Upper lobe of left lung (tissue), 6 donors: ENCODE measurements around the gene KDM4D. TPM values are rescaled to one million over a fixed set of nuclear protein-coding genes. Genes with fewer than 3 reads are reported as not detected.
A peak's percentile ranks its signal among the peaks of the same experiment; 100 is the strongest.

Source experiments
- ATAC-seq, 2 donors: fragments of 200-7000 bp; cut with Tn5 transposase; one replicate each; pipeline ENCODE4 v1.9.1; 2022; ENCODE audit warnings: mild to moderate bottlenecking in 2 of 2, moderate library complexity in 2 of 2; ENCODE audit not compliant: low FRiP score in 2 of 2
- DNase-seq, 2 donors: peaks; one replicate each; pipeline ENCODE4 v3.0.0-alpha.2; 2019 to 2020
- H3K27ac ChIP-seq, 4 donors: fragments of 200-600 bp; sonication (generic); one replicate each; pipeline ENCODE4 v1.5.1; 2016 to 2019
- H3K27me3 ChIP-seq, 4 donors: fragments of 200-600 bp; sonication (generic); one replicate each; pipeline ENCODE4 v1.5.1; 2017 to 2019
- H3K36me3 ChIP-seq, 4 donors: fragments of 200-600 bp; sonication (generic); one replicate each; pipeline ENCODE4 v1.5.1; 2016 to 2019
- H3K4me1 ChIP-seq, 4 donors: fragments of 200-600 bp; sonication (generic); one replicate each; pipeline ENCODE4 v1.5.1; 2018 to 2019
- H3K4me3 ChIP-seq, 4 donors: fragments of 200-600 bp; sonication (generic); one replicate each; pipeline ENCODE4 v1.5.1; 2017 to 2019; ENCODE audit warnings: mild to moderate bottlenecking in 2 of 4, moderate library complexity in 1 of 4
- H3K9me3 ChIP-seq, 4 donors: fragments of 200-600 bp; sonication (generic); one replicate each; pipeline ENCODE4 v1.5.1; 2018 to 2019
- CTCF ChIP-seq, 6 experiments: fragments of 450-650 bp in 4 of 6; fragments of 200-600 bp in 2 of 6; sonication (generic) in 2 of 6; IDR thresholded peaks; one replicate each; pipeline ENCODE4 v1.5.1; 2016 to 2019; ENCODE audit warnings: antibody characterized with exemption in 6 of 6
- EP300 ChIP-seq, 4 donors: sonication (generic); formaldehyde crosslinking; IDR thresholded peaks; one replicate each; pipeline ENCODE4 v1.5.1; 2017; ENCODE audit warnings: antibody characterized with exemption in 4 of 4, control low read depth in 2 of 4
- POLR2A ChIP-seq, 4 donors: fragments of 450-650 bp; IDR thresholded peaks; one replicate each; pipeline ENCODE4 v1.5.1; 2016 to 2017; ENCODE audit warnings: antibody characterized with exemption in 4 of 4, mild to moderate bottlenecking in 2 of 4
- POLR2AphosphoS5 ChIP-seq, 2 donors: sonication (generic); formaldehyde crosslinking; IDR thresholded peaks; one replicate each; pipeline ENCODE4 v1.5.1; 2017; ENCODE audit warnings: antibody characterized with exemption in 2 of 2
- WGBS, 2 donors: methylation state at CpG; one replicate each; pipeline ENCODE4 v1.1.5; 2017 to 2018; 5-methylcytosine and 5-hydroxymethylcytosine counted together
- total RNA-seq, 6 donors: library from RNA; depleted of rRNA in 4 of 6; stranded (reverse); fragments of >200 nt in 4 of 6; gene quantifications; one replicate each; pipeline versions ENCODE4 v1.1.0 to v1.2.1, GENCODE V29; 2016 to 2021
- donor health status: DM: no; HTN: no; CAD: no; lungs with moderate emphysema.
- donor health status: DM: no; HTN: yes; CAD: no; lungs with severe emphysema.

The KDM4D gene
- total RNA-seq, 6 donors from 2014 or later = 0.20 to 0.74 (median 0.59) TPM; not detected in 2

GRCh38 chr11:94959179-94959578 is 14.3 kb upstream of the KDM4D start:
- no peak for DNase-seq
- Histone ChIP-seq H3K27me3 (no peaks in the 10 kb centered on the region), H3K9me3 (no peaks in the 10 kb centered on the region), H3K27ac (no peak overlapping the region), H3K4me1 (no peaks in the 10 kb centered on the region), H3K4me3 (no peak overlapping the region), H3K36me3 (peaks cover 10 to 53% (median 39%) of the 10 kb centered on the region in 4 donors)
- WGBS, 2 donors = 89 to 100% methylated on average over 2 of the region's 2 CpGs
- ATAC-seq = peak in 1 of 2 donors; percentile 46
- no peak for TF ChIP-seq EP300 (IDR thresholded peaks at IDR 0.05)
- TF ChIP-seq POLR2A (IDR thresholded peaks at IDR 0.05) = no peak
- TF ChIP-seq CTCF (IDR thresholded peaks at IDR 0.05) = no peak
- TF ChIP-seq POLR2AphosphoS5 (IDR thresholded peaks at IDR 0.05) = no peak

GRCh38 chr11:94960488-94960887 is 13.0 kb upstream of the KDM4D start:
- ATAC-seq = no peak
- H3K36me3 ChIP-seq = peaks cover 22 to 66% (median 52%) of the 10 kb centered on the region in 4 donors
- 94 to 97% methylated on average over 2 of the region's 2 CpGs for WGBS, 2 donors

GRCh38 chr11:94961255-94961654 is 12.3 kb upstream of the KDM4D start:
- TF ChIP-seq POLR2AphosphoS5 (IDR thresholded peaks at IDR 0.05) = no peak
- no peak for TF ChIP-seq CTCF (IDR thresholded peaks at IDR 0.05)
- no peak for TF ChIP-seq POLR2A (IDR thresholded peaks at IDR 0.05)
- TF ChIP-seq EP300 (IDR thresholded peaks at IDR 0.05) = no peak
- H3K9me3 ChIP-seq = no peaks in the 10 kb centered on the region
- no peak for ATAC-seq
- DNase-seq = no peak
- no peaks in the 10 kb centered on the region for H3K27me3 ChIP-seq
- H3K4me3 ChIP-seq = no peak overlapping the region
- peaks cover 27 to 74% (median 60%) of the 10 kb centered on the region in 4 donors for H3K36me3 ChIP-seq
- no peak overlapping the region for H3K27ac ChIP-seq
- no peaks in the 10 kb centered on the region for H3K4me1 ChIP-seq
- 95 to 96% methylated on average over 1 of the region's 1 CpG for WGBS, 2 donors

More at GRCh38 chr11:94960488-94960887, 13.0 kb upstream of the KDM4D start:
- no peak for DNase-seq
- Histone ChIP-seq H3K4me1 (no peaks in the 10 kb centered on the region), H3K27ac (no peak overlapping the region), H3K9me3 (no peaks in the 10 kb centered on the region), H3K4me3 (no peak overlapping the region), H3K27me3 (no peaks in the 10 kb centered on the region)
- no peak for TF ChIP-seq EP300 (IDR thresholded peaks at IDR 0.05)

- Histone ChIP-seq H3K27ac (no peak overlapping the region), H3K36me3 (peaks cover 46 to 100% (median 81%) of the 10 kb centered on the region in 4 donors), H3K9me3 (no peaks in the 10 kb centered on the region), H3K27me3 (no peaks in the 10 kb centered on the region), H3K4me3 (no peak overlapping the region), H3K4me1 (no peaks in the 10 kb centered on the region)
- DNase-seq (no peak), ATAC-seq (no peak)
- TF ChIP-seq POLR2A (IDR thresholded peaks at IDR 0.05) (no peak), POLR2AphosphoS5 (IDR thresholded peaks at IDR 0.05) (no peak), EP300 (IDR thresholded peaks at IDR 0.05) (no peak), CTCF (IDR thresholded peaks at IDR 0.05) (no peak)
- WGBS, 2 donors = 88 to 92% methylated on average over 4 of the region's 4 CpGs
Measured at GRCh38 chr11:94964934-94965333, 8.6 kb upstream of the KDM4D start.

- H3K9me3 ChIP-seq = no peaks in the 10 kb centered on the region
- peaks cover 43 to 87% (median 68%) of the 10 kb centered on the region in 4 donors for H3K36me3 ChIP-seq
- no peak overlapping the region for H3K27ac ChIP-seq
- DNase-seq (no peak), ATAC-seq (no peak)
- H3K4me3 ChIP-seq = no peak overlapping the region
- H3K27me3 ChIP-seq = no peaks in the 10 kb centered on the region
- TF ChIP-seq CTCF (IDR thresholded peaks at IDR 0.05) (peak in 4 of 6 experiments; percentile 16 to 46 (median 33)), POLR2A (IDR thresholded peaks at IDR 0.05) (no peak)
- WGBS, 2 donors = 100% methylated on average over 1 of the region's 1 CpG
- H3K4me1 ChIP-seq = peaks cover 4 to 12% (median 8%) of the 10 kb centered on the region in 4 donors
Measured at GRCh38 chr11:94968334-94968958, 5.1 kb upstream of the KDM4D start.
